ENCODE results near the gene PLEKHG7.
"Not testable (repeated sequence)": the region's sequence is repeated elsewhere in the genome, so short reads cannot be mapped to it uniquely, and the experiment has no call there.

Gene PLEKHG7, protein sequence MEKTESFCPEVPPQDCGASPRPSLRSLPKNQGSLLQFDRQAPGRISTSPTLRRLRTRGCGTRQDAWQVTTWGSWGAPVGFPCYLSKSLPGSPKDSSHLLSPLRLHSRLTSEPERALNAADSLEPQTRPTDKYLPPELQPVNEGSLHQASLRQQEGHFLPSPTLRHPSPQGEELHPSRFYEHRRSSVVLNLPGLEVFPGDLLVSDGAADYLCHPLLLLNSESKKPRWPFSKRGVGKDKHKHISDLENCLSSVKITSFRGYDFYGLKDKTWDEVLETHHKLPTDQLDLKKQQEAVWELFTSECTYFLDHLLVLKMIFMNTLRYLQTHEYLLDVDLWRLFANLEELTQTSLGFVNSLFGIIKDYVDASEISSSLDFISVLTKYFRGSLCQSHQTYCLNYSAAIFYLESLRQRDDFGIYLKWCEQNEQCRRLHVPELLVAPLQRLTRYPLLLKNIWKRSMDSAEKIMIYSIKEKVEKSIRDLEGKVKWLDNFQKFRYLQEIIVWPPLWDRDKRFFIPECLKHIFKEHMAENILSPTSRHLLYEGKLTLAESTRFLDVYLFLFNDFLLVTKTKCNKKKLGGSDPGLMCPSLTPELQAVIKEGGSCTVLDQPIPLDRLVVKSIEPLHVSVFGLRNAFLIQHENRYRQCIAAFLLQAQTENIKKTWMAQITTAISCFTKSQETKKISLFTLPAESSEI

DNA sequence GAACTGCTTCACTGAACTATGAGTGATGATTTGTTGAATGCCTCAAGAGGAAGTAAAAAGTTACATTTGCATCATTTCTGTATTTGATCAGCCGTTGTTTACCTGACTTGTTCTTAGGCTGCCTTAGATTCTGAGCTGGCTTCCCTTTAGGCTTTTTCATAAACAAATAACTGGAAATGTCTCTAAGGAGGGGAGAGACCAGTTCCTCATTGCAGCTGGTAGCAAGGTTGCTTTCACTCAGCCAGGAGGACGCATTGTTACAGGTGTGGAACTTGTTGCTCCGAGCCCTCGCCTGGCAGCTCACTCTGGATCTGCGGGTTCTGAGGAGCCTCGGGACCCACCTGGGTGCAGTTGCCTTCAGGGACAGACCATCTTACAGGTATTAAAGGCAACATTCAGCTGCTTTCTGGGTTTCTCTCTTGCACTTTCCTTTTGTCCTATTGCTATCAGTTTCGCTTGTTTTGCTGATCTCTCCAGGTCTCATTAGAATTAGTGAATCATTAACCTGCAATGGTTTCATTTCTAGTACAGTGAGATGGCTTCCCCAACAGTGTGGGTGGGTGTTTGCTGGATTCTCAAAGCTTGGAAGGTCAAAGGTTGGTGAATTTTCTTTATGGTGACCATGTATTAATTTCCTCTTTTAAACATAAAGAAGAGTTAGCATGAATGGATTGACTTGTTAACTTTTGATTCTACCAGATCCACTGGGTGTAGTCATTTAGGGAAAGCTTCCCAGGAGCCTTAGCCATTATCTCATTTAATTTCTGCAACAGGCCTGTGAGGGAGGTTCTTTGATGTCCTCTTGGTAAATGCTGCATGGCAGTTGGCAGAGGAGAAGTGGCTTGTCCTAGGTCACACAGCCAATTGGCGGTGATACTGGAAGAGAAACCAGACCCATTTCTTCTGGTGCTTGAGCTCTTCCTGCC, at the start of gene PLEKHG7:
Gene PLEKHG7 (plus strand): TSS at position 236 of the 926 bp plus-strand sequence. CDS start 3,643 bp downstream, outside the sequence.
- no peak within 1 kb of the TSS for H3K4me3 ChIP-seq (ENCODE audit: low read depth, low read length)
- TF ChIP-seq CTCF (IDR thresholded peaks at IDR 0.05; ENCODE audit: low read depth, low read length) = no peak

DNA sequence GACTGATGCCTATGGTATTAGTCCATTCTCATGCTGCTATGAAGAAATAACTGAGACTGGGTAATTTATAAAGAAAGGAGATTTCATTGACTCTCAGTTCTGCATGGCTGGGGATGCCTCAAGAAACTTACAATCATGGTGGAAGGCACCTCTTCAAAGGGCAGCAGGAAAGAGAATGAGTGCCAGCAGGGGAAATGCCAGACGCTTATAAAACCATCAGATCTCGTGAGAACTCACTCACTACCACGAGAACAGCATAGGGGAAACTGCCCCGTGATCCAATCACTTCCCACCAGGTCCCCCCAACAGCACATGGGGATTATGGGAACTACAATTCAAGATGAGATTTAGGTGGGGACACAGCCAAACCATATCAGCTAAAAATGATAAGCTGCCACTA, 48.5 kb upstream of the PLEKHG7 start:
- not testable (repeated sequence) for H3K4me3 ChIP-seq (ENCODE audit: low read depth, low read length)

- TF ChIP-seq CTCF (IDR thresholded peaks at IDR 0.05; ENCODE audit: low read depth, low read length) = no peak
Observed at GRCh38 chr12:92654929-92655328, 47.9 kb upstream of the PLEKHG7 start.

GRCh38 chr12:92656911-92657310, 45.9 kb upstream of the PLEKHG7 start:
- H3K4me3 ChIP-seq (ENCODE audit: low read depth, low read length) = no peak overlapping the region
- no peak for TF ChIP-seq CTCF (IDR thresholded peaks at IDR 0.05; ENCODE audit: low read depth, low read length)

More at GRCh38 chr12:92654929-92655328, 47.9 kb upstream of the PLEKHG7 start:
- no peak overlapping the region for H3K4me3 ChIP-seq (ENCODE audit: low read depth, low read length)

- H3K4me3 ChIP-seq (ENCODE audit: low read depth, low read length) = no peak overlapping the region
- TF ChIP-seq CTCF (IDR thresholded peaks at IDR 0.05; ENCODE audit: low read depth, low read length) = no peak
Observed at GRCh38 chr12:92657770-92658169, 45.0 kb upstream of the PLEKHG7 start.

- H3K4me3 ChIP-seq (ENCODE audit: low read depth, low read length) = no peak overlapping the region
- TF ChIP-seq CTCF (IDR thresholded peaks at IDR 0.05; ENCODE audit: low read depth, low read length) = no peak
Observed at GRCh38 chr12:92658611-92659010, 44.2 kb upstream of the PLEKHG7 start.

DNA sequence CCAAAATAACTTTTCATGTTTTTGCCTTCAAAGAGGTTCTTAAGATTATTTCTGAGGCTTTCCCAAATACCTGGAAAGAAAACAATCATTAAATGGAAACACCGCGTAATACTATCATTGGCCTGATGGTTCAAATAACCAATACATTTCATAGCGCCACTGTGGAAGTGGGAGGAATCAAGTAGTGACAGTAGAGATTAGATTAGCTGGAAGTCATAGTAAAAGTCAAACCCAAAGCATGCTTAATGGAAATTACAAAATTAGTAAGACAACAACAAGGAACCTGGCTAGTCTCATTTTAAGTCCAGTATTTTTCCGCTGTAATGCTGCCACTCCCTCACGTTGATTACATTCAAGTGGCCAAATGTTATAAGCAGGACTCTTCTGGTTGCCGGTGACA, 41.5 kb upstream of the PLEKHG7 start:
- no peak for TF ChIP-seq CTCF (IDR thresholded peaks at IDR 0.05; ENCODE audit: low read depth, low read length)

More for the DNA sequence above, 41.5 kb upstream of the PLEKHG7 start:
- H3K4me3 ChIP-seq (ENCODE audit: low read depth, low read length) = no peak overlapping the region

Measured in WI38 (cell line).